GM19035 (cell line): ENCODE measurements around the gene MLLT6.

Source experiments
- ATAC-seq: cut with Tn5 transposase; IDR thresholded peaks from one replicate; pipeline ENCODE4 v1.9.1; 2021; ENCODE audit not compliant: unreplicated experiment

MLLT6 gene

GRCh38 chr17:38761612-38762011, 56.5 kb downstream of the MLLT6 start:
- ATAC-seq, result no peak

GRCh38 chr17:38762231-38762630, 57.2 kb downstream of the MLLT6 start:
- ATAC-seq, result no peak

DNA sequence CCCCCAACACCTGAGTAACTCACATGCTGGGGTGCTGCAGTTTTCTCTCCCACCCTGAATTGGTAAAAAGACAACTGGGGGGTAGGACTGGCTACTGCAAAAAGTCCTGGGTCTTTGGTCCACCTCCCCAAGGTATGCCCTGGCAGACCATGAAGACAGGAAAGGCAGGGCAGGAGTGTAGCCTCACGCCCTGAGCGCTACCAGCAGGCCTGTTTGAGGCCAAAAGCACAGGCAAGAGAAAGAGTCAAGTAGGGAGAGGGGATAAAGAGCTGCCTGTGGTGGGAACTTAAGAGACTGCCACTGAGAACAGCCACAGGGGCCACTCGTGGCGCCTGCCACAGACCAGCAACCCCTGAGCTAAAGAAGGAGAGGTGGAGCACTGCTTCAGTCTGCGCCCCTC, 61.3 kb downstream of the MLLT6 start:
- no peak for ATAC-seq

- no peak for ATAC-seq
Observed at GRCh38 chr17:38768417-38768816, 63.3 kb downstream of the MLLT6 start.

- ATAC-seq, result no peak
Observed at GRCh38 chr17:38773258-38773657, 68.2 kb downstream of the MLLT6 start.

- no peak for ATAC-seq
Observed at GRCh38 chr17:38777641-38778250, 72.7 kb downstream of the MLLT6 start.
